Psoas muscle (tissue), 8 donors: ENCODE results near the gene RUFY3. TPM values are rescaled to one million over a fixed set of nuclear protein-coding genes. Genes with fewer than 3 reads are reported as not detected.
"Not testable (repeated sequence)": the region's sequence is repeated elsewhere in the genome, so short reads cannot be mapped to it uniquely, and the experiment has no call there.

Experiments used
- ATAC-seq, 4 donors: fragments of 200-7000 bp; cut with Tn5 transposase; one replicate each; pipeline ENCODE4 v1.9.1; 2020; ENCODE audit warnings: moderate library complexity in 3 of 4, mild to moderate bottlenecking in 2 of 4
- DNase-seq, 2 donors: peaks; one replicate each; pipeline ENCODE4 v3.0.0-alpha.2; 2020
- H3K27ac ChIP-seq: fragments of 200-600 bp; one replicate; pipeline ENCODE4 v1.8.0; 2022
- H3K27me3 ChIP-seq, 3 donors: fragments of 200-600 bp in 1 of 3; one replicate each; pipeline versions ENCODE4 v1.6.1 to v1.8.0; 2013 to 2022; ENCODE audit warnings: low read length in 2 of 3, mild to moderate bottlenecking in 2 of 3, moderate library complexity in 1 of 3; ENCODE audit not compliant: insufficient read depth in 3 of 3
- H3K36me3 ChIP-seq, 2 donors: fragments of 200-600 bp in 1 of 2; one replicate each; pipeline versions ENCODE4 v1.6.1 to v1.8.0; 2013 to 2022; ENCODE audit warnings: low read depth in 1 of 2, mild to moderate bottlenecking in 1 of 2, moderate library complexity in 1 of 2; ENCODE audit not compliant: insufficient read depth in 1 of 2
- H3K4me1 ChIP-seq: fragments of 200-600 bp; one replicate; pipeline ENCODE4 v1.8.0; 2022
- H3K4me3 ChIP-seq: fragments of 200-600 bp; one replicate; pipeline ENCODE4 v1.8.0; 2022; ENCODE audit warnings: mild to moderate bottlenecking
- H3K9me3 ChIP-seq: fragments of 200-600 bp; one replicate; pipeline ENCODE4 v1.8.0; 2022
- WGBS, 3 donors: extraction: QIAGEN DNeasy Blood & Tissue Kit; methylation state at CpG; one replicate each; pipeline versions ENCODE4 v1.1.6 to v1.1.7; 2013; 5-methylcytosine and 5-hydroxymethylcytosine counted together
- intact Hi-C, 2 donors: fragments of 100-400 bp; cut with DNase I; formaldehyde crosslinking; loops; one replicate each; pipeline versions ENCODE4 v1.11.0 to v1.14.2; 2022
- polyA plus RNA-seq, 3 donors: library from polyadenylated mRNA; stranded (reverse); fragments of 200-250 nt; gene quantifications; one replicate each; pipeline ENCODE4 v1.2.3, GENCODE V29; 2013
- total RNA-seq, 4 donors: library from RNA; stranded (reverse); fragmentation: NEBNext Ultra II Directional in 2 of 4; extraction: Animal tissue kit (Norgen Biotek cat#: 25700) in 2 of 4; gene quantifications; one replicate each; pipeline versions ENCODE4 v1.2.1 to v1.2.4, GENCODE V29; 2021 to 2023
- TF ChIP-seq, protein P1 (sequence below): fragments of 200-600 bp; IDR thresholded peaks from one replicate; pipeline ENCODE4 v1.8.0; 2022; ENCODE audit warnings: antibody characterized with exemption
- donor health status: healthy with polysubstance abuse.
- donor health status: DM: no; HTN: no; CAD: no; lungs with moderate emphysema.
- donor health status: Bipolar disorder and iron deficiency.
- donor health status: healthy.
- donor health status: DM: yes; HTN: yes; CAD: no.
- donor health status: DM: no; HTN: no; CAD: no.
- donor health status: DM: no; HTN: no; CAD: no.
- donor health status: DM: yes; HTN: yes; CAD: no.

RUFY3 gene
- total and polyA plus RNA-seq, 7 donors: 15.1 to 53.7 (median 35.2) TPM

DNA sequence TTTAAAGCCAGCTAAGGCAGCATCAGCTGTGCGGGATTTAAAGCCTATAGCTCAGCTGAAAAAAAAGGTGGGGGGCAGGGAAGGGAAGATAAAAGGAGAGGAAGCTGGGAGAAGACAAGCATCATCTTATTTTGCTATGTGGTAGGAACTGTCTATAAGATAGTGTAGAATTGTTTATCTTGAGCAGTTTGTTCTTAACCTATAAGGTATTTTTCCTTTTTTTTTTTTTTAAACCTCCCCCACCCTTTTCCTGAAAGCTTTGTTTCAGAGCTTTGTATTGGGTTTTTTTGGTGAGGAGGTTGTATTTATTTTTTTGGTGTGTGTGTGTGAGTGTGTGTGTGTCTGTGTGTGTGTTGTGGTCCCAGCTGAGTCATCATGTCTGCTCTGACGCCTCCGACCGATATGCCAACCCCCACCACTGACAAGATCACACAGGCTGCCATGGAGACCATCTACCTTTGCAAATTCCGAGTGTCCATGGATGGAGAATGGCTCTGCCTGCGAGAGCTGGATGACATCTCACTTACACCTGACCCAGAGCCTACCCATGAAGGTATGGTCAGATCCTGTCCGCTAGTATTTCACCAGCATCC lies 531 bp downstream of the RUFY3 start:
- H3K4me1 ChIP-seq: no peaks in the 10 kb centered on the region
- ATAC-seq: peak in 2 of 4 donors; percentile 58 to 68
- no peaks in the 10 kb centered on the region for H3K27me3 ChIP-seq
- TF ChIP-seq, protein P1, sequence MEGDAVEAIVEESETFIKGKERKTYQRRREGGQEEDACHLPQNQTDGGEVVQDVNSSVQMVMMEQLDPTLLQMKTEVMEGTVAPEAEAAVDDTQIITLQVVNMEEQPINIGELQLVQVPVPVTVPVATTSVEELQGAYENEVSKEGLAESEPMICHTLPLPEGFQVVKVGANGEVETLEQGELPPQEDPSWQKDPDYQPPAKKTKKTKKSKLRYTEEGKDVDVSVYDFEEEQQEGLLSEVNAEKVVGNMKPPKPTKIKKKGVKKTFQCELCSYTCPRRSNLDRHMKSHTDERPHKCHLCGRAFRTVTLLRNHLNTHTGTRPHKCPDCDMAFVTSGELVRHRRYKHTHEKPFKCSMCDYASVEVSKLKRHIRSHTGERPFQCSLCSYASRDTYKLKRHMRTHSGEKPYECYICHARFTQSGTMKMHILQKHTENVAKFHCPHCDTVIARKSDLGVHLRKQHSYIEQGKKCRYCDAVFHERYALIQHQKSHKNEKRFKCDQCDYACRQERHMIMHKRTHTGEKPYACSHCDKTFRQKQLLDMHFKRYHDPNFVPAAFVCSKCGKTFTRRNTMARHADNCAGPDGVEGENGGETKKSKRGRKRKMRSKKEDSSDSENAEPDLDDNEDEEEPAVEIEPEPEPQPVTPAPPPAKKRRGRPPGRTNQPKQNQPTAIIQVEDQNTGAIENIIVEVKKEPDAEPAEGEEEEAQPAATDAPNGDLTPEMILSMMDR: no peak
- H3K9me3 ChIP-seq: no peaks in the 10 kb centered on the region
- H3K4me3 ChIP-seq: peak overlapping the region; percentile 57
- H3K27ac ChIP-seq: no peak overlapping the region
- intact Hi-C loops: no loop called here
- DNase-seq: peak in 1 of 2 donors; percentile 24
- 46 to 61% (median 51%) methylated on average over 7 of the region's 7 CpGs for WGBS, 3 donors
- H3K36me3 ChIP-seq: no peaks in the 10 kb centered on the region

- TF ChIP-seq, protein P1: no peak
- WGBS, 3 donors: 96 to 98% (median 98%) methylated on average over 3 of the region's 3 CpGs
These were observed 2.7 kb downstream of the RUFY3 start for GRCh38 chr4:70724463-70724862.

DNA sequence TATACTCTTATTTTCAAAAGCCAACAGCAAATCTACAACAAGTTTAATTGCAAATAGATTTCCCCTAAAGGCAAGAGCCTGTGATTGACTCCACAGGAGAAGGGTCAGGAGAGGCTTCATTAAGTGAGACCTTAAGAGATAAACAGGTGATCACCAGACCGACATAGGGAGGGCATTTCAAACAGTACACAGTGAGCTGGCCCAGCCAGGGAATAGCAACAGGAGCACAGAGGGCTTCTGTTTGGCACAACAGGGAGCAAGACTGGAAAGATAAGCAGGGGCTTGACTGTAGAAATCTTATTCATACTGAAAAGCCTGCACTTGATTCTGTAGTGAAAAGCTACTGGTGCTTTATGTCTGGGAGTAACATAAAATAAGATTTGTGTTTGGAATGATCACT lies 3.9 kb downstream of the RUFY3 start:
- no peaks in the 10 kb centered on the region for H3K4me1 ChIP-seq
- H3K27ac ChIP-seq: no peak overlapping the region
- WGBS, 3 donors: 52 to 67% (median 56%) methylated on average over 1 of the region's 1 CpG
- intact Hi-C loops: loop anchor here in 1 of 2 donors (2.0 kb wide), 1 partner anchor 13 kb away; no protein-coding TSS in a partner anchor
- TF ChIP-seq, protein P1: no peak
- no peak overlapping the region for H3K4me3 ChIP-seq
- DNase-seq (no peak), ATAC-seq (no peak)
- no peaks in the 10 kb centered on the region for H3K9me3 ChIP-seq
- no peaks in the 10 kb centered on the region for H3K27me3 ChIP-seq
- H3K36me3 ChIP-seq: peaks cover 0 to 4% of the 10 kb centered on the region in 2 donors

More at GRCh38 chr4:70724463-70724862, 2.7 kb downstream of the RUFY3 start:
- peaks cover 0 to 4% of the 10 kb centered on the region in 2 donors for H3K36me3 ChIP-seq
- intact Hi-C loops: no loop called here
- H3K27me3 ChIP-seq: no peaks in the 10 kb centered on the region
- ATAC-seq: no peak
- DNase-seq: no peak
- H3K4me3 ChIP-seq: no peak overlapping the region
- no peaks in the 10 kb centered on the region for H3K4me1 ChIP-seq
- no peak overlapping the region for H3K27ac ChIP-seq
- no peaks in the 10 kb centered on the region for H3K9me3 ChIP-seq

DNA sequence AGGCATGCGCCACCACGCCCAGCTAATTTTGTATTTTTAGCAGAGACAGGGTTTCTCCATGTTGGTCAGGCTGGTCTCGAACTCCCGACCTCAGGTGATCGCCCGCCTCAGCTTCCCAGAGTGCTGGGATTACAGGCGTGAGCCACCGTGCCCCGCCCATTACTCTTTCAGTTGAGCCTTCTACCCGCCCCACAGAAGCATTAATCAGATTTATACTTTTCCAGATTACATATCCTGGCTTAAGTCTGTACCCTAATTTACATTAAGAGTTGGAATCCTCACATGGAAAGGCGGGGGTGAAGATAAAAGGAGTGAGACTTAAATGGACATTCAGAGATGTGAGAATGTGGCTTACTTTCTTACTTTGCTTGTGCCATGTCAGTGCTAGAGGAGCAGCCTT lies 4.8 kb downstream of the RUFY3 start:
- H3K4me3 ChIP-seq, H3K36me3 ChIP-seq, DNase-seq, H3K4me1 ChIP-seq, ATAC-seq, H3K9me3 ChIP-seq, H3K27ac ChIP-seq, H3K27me3 ChIP-seq: not testable (repeated sequence)
- intact Hi-C loops: loop anchor here in 1 of 2 donors (2.0 kb wide), 1 partner anchor 14 kb away; no protein-coding TSS in a partner anchor
- 95 to 97% (median 97%) methylated on average over 11 of the region's 11 CpGs for WGBS, 3 donors

DNA sequence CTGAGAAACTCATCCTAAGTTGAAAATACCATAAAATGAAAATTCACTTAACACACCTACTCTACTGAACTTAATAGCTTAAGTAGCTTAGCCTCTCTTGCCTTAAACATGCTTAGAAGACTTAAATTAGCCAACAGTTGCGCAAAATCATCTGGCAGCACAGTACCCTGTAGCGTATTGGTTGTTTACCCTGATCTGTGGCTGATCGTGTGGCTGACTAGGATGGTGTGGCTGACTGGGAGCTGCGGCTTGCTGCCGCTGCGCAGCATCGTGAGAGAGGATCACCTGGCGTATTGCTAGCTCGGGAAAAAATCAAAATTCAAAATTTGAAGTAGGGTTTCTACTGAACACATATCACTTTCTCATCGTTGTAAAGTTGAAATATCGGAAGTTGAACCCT lies 6.3 kb downstream of the RUFY3 start:
- ATAC-seq (no peak), DNase-seq (no peak)
- WGBS, 3 donors: 88 to 90% (median 89%) methylated on average over 11 of the region's 11 CpGs
- TF ChIP-seq, protein P1: no peak
- no peak overlapping the region for H3K4me3 ChIP-seq
- no peaks in the 10 kb centered on the region for H3K9me3 ChIP-seq
- no peaks in the 10 kb centered on the region for H3K27me3 ChIP-seq
- intact Hi-C loops: no loop called here
- no peak overlapping the region for H3K27ac ChIP-seq
- H3K36me3 ChIP-seq: peaks cover 0 to 4% of the 10 kb centered on the region in 2 donors
- H3K4me1 ChIP-seq: no peaks in the 10 kb centered on the region

DNA sequence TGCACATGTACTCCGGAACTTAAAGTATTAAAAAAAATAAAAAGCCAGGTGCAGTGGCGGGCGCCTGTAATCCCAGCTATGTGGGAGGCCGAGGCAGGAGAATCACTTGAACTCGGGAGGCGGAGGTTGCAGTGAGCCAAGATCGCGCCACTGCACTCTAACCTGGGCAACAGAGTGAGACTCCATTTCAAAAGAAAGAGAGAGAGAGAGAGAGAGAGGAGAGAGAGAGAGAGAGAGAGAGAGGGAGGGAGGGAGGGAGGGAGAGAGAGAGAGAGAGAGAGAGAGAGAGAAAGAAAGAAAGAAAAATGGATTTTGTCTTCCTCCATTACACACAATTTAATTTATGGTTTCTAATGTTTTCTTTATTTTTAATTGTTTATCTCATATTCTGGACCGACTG lies 11.1 kb downstream of the RUFY3 start:
- DNase-seq, H3K4me3 ChIP-seq, H3K27ac ChIP-seq, H3K27me3 ChIP-seq, H3K4me1 ChIP-seq, ATAC-seq, H3K36me3 ChIP-seq, H3K9me3 ChIP-seq, intact Hi-C loops: not testable (repeated sequence)
- 92 to 98% (median 93%) methylated on average over 9 of the region's 9 CpGs for WGBS, 3 donors
